ENCODE data around the gene GOSR2. TPM values are rescaled to one million over a fixed set of nuclear protein-coding genes. Genes with fewer than 3 reads are reported as not detected.

GOSR2 gene
- total and polyA plus RNA-seq, 2 of the 13 experiments (the other 11 are each of a cell fraction or from before 2014, with no cell fraction given) = 61.5 to 63.9 TPM

GRCh38 chr17:46942441-46943217 is 19.7 kb downstream of the GOSR2 start (continued):
- TF ChIP-seq PRDM4 (CRISPR knock-in tag; IDR thresholded peaks at IDR 0.05; ENCODE audit: borderline replicate concordance) (no peak), RBFOX2 (IDR thresholded peaks at IDR 0.05; ENCODE audit: low read depth, low read length) (0 out of 2 replicates have a peak, but pooled peaks have one; percentile 13), FIP1L1 (IDR thresholded peaks at IDR 0.05; ENCODE audit: borderline replicate concordance, insufficient read depth, low read depth, low read length) (no peak), TBX3 (IDR thresholded peaks at IDR 0.05; ENCODE audit: borderline replicate concordance) (no peak), XRCC5 (optimal IDR thresholded peaks at IDR 0.05; ENCODE audit: low read length) (peak; percentile 90), ZNF572 (CRISPR knock-in tag; IDR thresholded peaks at IDR 0.05) (peak; percentile 4; the same call in 1 of the 2 replicates), ZNF709 (CRISPR knock-in tag; IDR thresholded peaks at IDR 0.05) (no peak), EEA1 (CRISPR knock-in tag; IDR thresholded peaks at IDR 0.05; ENCODE audit: borderline replicate concordance) (no peak), ZFP82 (CRISPR knock-in tag; IDR thresholded peaks at IDR 0.05; ENCODE audit: borderline replicate concordance) (no peak), KMT2A (CRISPR knock-in tag; IDR thresholded peaks at IDR 0.05) (no peak), ZMYM3 (CRISPR knock-in tag; IDR thresholded peaks at IDR 0.05) (0 out of 2 replicates have a peak, but pooled peaks have one; percentile 11), CCDC6 (CRISPR knock-in tag; IDR thresholded peaks at IDR 0.05) (no peak), SKIL (CRISPR knock-in tag; IDR thresholded peaks at IDR 0.05; ENCODE audit: borderline replicate concordance) (no peak), ZKSCAN8 (CRISPR knock-in tag; IDR thresholded peaks at IDR 0.05; ENCODE audit: borderline replicate concordance) (no peak; the same call in 1 of the 2 replicates), PLRG1 (conservative IDR thresholded peaks at IDR 0.05) (no peak), ZNF564 (CRISPR knock-in tag; IDR thresholded peaks at IDR 0.05) (no peak), ZNF44 (CRISPR knock-in tag; IDR thresholded peaks at IDR 0.05) (no peak), ZNF720 (CRISPR knock-in tag; IDR thresholded peaks at IDR 0.05) (no peak), ATF4 (CRISPR knock-in tag; IDR thresholded peaks at IDR 0.05) (no peak), PAF1 (CRISPR knock-in tag; IDR thresholded peaks at IDR 0.05) (peak; percentile 49; the same call in 1 of the 2 replicates), ZNF335 (CRISPR knock-in tag; IDR thresholded peaks at IDR 0.05) (no peak; the same call in 1 of the 2 replicates), ATF5 (CRISPR knock-in tag; IDR thresholded peaks at IDR 0.05; ENCODE audit: low read depth) (no peak), ZNF691 (CRISPR knock-in tag; IDR thresholded peaks at IDR 0.05; ENCODE audit: borderline replicate concordance, low read depth) (no peak)

Measured in HepG2 (cell line).